HepG2 (cell line): ENCODE results near the gene CARS2. TPM values are rescaled to one million over a fixed set of nuclear protein-coding genes. Genes with fewer than 3 reads are reported as not detected.
A peak's percentile ranks its signal among the peaks of the same experiment; 100 is the strongest.

Experiments used
- AKNA ChIP-seq: sonication (generic); formaldehyde crosslinking; IDR thresholded peaks from 2 replicates; pipeline ENCODE4 v1.4.0; 2020; ENCODE audit warnings: missing genetic modification reagents, borderline replicate concordance
- IRF2 ChIP-seq: IDR thresholded peaks from 2 replicates; pipeline ENCODE4 v1.6.1; 2018; ENCODE audit warnings: missing genetic modification reagents, missing compliant biosample characterization
- PHF21A ChIP-seq: sonication (generic); formaldehyde crosslinking; IDR thresholded peaks from 2 replicates; pipeline ENCODE4 v1.5.0; 2020; ENCODE audit warnings: mild to moderate bottlenecking, missing genetic modification reagents
- PITX1 ChIP-seq: sonication (generic); formaldehyde crosslinking; IDR thresholded peaks from 2 replicates; pipeline ENCODE4 v1.5.1; 2020; ENCODE audit warnings: mild to moderate bottlenecking, missing genetic modification reagents
- RBM39 ChIP-seq: fragments of 200-400 bp; formaldehyde crosslinking; IDR thresholded peaks from one replicate; pipeline ENCODE4 v1.6.1; 2018; ENCODE audit warnings: antibody characterized with exemption, mild to moderate bottlenecking, low read depth, low read length; ENCODE audit not compliant: poor library complexity, severe bottlenecking
- REPIN1 ChIP-seq: sonication (generic); formaldehyde crosslinking; IDR thresholded peaks from 2 replicates; pipeline ENCODE4 v1.8.0; 2022; ENCODE audit warnings: missing genetic modification reagents, low read depth, mild to moderate bottlenecking, borderline replicate concordance
- RFXAP ChIP-seq: sonication (generic); formaldehyde crosslinking; IDR thresholded peaks from 2 replicates; pipeline ENCODE4 v1.4.0; 2020; ENCODE audit warnings: missing genetic modification reagents, borderline replicate concordance
- SAFB2 ChIP-seq: sonication (generic); formaldehyde crosslinking; IDR thresholded peaks from 2 replicates; pipeline ENCODE4 v1.5.1; 2020; ENCODE audit warnings: missing genetic modification reagents, low read depth, mild to moderate bottlenecking, borderline replicate concordance
- ZBTB38 ChIP-seq: sonication (generic); formaldehyde crosslinking; IDR thresholded peaks from 2 replicates; pipeline ENCODE4 v1.5.1; 2020; ENCODE audit warnings: mild to moderate bottlenecking, missing genetic modification reagents
- ZBTB40 ChIP-seq, 2 experiments: fragments of 450-650 bp in 1 of 2; sonication (generic) in 1 of 2; formaldehyde crosslinking in 1 of 2; IDR thresholded peaks; 2 replicates each; pipeline versions ENCODE4 v1.6.1 to v1.8.0; 2016 to 2022; ENCODE audit warnings: antibody characterized with exemption in 1 of 2, mild to moderate bottlenecking in 1 of 2, missing genetic modification reagents in 1 of 2
- ZNF138 ChIP-seq: sonication (generic); formaldehyde crosslinking; IDR thresholded peaks from 2 replicates; pipeline ENCODE4 v1.5.0; 2020; ENCODE audit warnings: mild to moderate bottlenecking, low read depth, missing genetic modification reagents
- ZNF180 ChIP-seq: sonication (generic); formaldehyde crosslinking; IDR thresholded peaks from 2 replicates; pipeline ENCODE4 v1.4.0; 2020; ENCODE audit warnings: low read depth, missing genetic modification reagents, borderline replicate concordance
- ZNF589 ChIP-seq: sonication (generic); formaldehyde crosslinking; conservative IDR thresholded peaks from 2 replicates; pipeline ENCODE4 v1.8.0; 2022; ENCODE audit warnings: mild to moderate bottlenecking, moderate library complexity, missing genetic modification reagents
- ZNF674 ChIP-seq: sonication (generic); formaldehyde crosslinking; IDR thresholded peaks from 2 replicates; pipeline ENCODE4 v1.5.0; 2020; ENCODE audit warnings: low read depth, mild to moderate bottlenecking, missing genetic modification reagents
- polyA plus RNA-seq, 8 experiments: library from polyadenylated mRNA; depleted of rRNA in 3 of 8; stranded (reverse) in 7 of 8; unstranded in 1 of 8; fragments of >200 nt; fragmentation: Illumina TruSeq in 4 of 8; extraction: Trizol in 4 of 8; gene quantifications; 2 replicates each; pipeline versions ENCODE4 v1.2.1 to v1.2.3, GENCODE V29; 2011 to 2016; ENCODE audit warnings: low read depth in 4 of 8, missing spikeins in 1 of 8, mixed read lengths in 1 of 8; ENCODE audit not compliant: insufficient read depth in 1 of 8
- total RNA-seq, 5 experiments: library from RNA; depleted of rRNA; stranded (reverse); fragments of >200 nt; fragmentation: Illumina TruSeq; extraction: Trizol; gene quantifications; 2 replicates each; pipeline ENCODE4 v1.2.3, GENCODE V29; 2016; ENCODE audit warnings: low read depth in 1 of 5

CARS2 gene
- total and polyA plus RNA-seq, 2 of the 13 experiments (the other 11 are each of a cell fraction or from before 2014, with no cell fraction given): 41.1 to 59.3 TPM

GRCh38 chr13:110714797-110715394 is 9.0 kb upstream of the CARS2 start (continued):
- TF ChIP-seq ZBTB40 (IDR thresholded peaks at IDR 0.05): no peak
- TF ChIP-seq ZBTB40 (CRISPR knock-in tag; IDR thresholded peaks at IDR 0.05): no peak
- TF ChIP-seq ZNF674: no peak
- TF ChIP-seq PHF21A (CRISPR knock-in tag): no peak
- TF ChIP-seq ZNF589 (CRISPR knock-in tag): peak; percentile 74; the same call in 1 of the 2 replicates
- TF ChIP-seq ZBTB38 (CRISPR knock-in tag): no peak
- peak; percentile 48; the same call in 1 of the 2 replicates for TF ChIP-seq PITX1 (CRISPR knock-in tag)
- no peak; the same call in 1 of the 2 replicates for TF ChIP-seq SAFB2
- TF ChIP-seq IRF2 (CRISPR knock-in tag): no peak
- no peak for TF ChIP-seq RBM39
- TF ChIP-seq ZNF180 (CRISPR knock-in tag): no peak
- no peak for TF ChIP-seq RFXAP (CRISPR knock-in tag)
- TF ChIP-seq AKNA (CRISPR knock-in tag): no peak
- peak; percentile 8; the same call in 1 of the 2 replicates for TF ChIP-seq REPIN1 (CRISPR knock-in tag)
- TF ChIP-seq ZNF138 (CRISPR knock-in tag): 0 out of 2 replicates have a peak, but pooled peaks have one; percentile 36
